22Rv1 (cell line): ENCODE data around the gene CAMK1D.

Experiments used
- H3K27ac ChIP-seq: fragments of 450-650 bp; 2 replicates; pipeline ENCODE4 v1.5.1; 2017
- ZFX ChIP-seq: fragments of 450-650 bp; IDR thresholded peaks from 2 replicates; pipeline ENCODE4 v1.6.1; 2017; ENCODE audit warnings: antibody characterized with exemption, borderline replicate concordance
- TF ChIP-seq, protein P1 (sequence below): fragments of 450-650 bp; IDR thresholded peaks from 2 replicates; pipeline ENCODE4 v1.5.1; 2017; ENCODE audit warnings: mild to moderate bottlenecking

CAMK1D gene

DNA sequence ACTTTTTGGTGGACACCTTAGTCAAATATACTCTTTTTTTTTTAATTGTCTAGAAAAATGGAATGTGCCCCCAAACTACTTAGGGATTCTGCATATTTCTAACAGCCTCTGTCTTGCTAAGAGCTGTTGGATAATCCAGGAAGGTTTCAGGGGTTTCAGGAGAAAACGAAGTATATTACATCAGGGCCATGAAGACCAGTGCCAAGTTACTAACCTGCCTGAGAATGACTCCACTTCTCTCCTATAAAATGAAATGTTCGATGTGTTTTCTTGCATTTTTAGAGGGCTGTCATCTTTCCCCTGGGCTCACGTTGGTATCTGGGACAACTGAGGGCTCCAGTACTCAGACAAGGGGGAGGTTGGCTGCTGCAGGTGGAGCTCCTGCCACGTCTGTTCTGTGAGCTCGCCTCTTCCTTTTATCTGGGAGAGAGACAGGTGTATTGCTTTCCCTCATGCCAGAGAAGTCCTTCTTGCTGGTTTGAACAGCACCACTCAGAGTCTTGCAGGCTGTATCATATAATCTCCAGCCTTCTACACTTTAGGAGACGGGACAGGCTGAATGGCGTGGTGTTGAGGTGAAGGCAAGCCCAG, 71.3 kb downstream of the CAMK1D start:
- TF ChIP-seq ZFX, result no peak
- TF ChIP-seq, protein P1, sequence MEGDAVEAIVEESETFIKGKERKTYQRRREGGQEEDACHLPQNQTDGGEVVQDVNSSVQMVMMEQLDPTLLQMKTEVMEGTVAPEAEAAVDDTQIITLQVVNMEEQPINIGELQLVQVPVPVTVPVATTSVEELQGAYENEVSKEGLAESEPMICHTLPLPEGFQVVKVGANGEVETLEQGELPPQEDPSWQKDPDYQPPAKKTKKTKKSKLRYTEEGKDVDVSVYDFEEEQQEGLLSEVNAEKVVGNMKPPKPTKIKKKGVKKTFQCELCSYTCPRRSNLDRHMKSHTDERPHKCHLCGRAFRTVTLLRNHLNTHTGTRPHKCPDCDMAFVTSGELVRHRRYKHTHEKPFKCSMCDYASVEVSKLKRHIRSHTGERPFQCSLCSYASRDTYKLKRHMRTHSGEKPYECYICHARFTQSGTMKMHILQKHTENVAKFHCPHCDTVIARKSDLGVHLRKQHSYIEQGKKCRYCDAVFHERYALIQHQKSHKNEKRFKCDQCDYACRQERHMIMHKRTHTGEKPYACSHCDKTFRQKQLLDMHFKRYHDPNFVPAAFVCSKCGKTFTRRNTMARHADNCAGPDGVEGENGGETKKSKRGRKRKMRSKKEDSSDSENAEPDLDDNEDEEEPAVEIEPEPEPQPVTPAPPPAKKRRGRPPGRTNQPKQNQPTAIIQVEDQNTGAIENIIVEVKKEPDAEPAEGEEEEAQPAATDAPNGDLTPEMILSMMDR, result no peak
- H3K27ac ChIP-seq, result no peak overlapping the region

DNA sequence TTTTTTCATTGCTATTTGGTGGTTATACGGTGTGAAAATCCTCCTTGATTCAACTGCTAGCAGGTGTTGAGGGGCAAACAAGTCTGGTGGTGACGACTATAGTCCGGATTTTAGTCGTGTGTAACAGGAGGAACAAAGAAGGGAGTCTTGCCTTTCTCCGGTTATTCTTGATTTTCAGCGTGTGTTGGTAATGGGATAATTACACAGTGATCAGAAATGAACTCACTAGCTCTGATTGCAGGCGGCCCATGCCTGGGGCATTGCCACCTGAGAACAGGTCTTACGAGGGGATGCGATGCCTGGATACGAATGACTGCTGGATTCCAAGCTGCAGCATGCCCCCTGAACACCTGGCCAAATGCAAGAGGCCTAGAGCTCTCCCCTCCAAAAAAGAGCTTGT, 72.8 kb downstream of the CAMK1D start:
- no peak for TF ChIP-seq ZFX
- TF ChIP-seq, protein P1, result no peak
- H3K27ac ChIP-seq, result no peak overlapping the region

DNA sequence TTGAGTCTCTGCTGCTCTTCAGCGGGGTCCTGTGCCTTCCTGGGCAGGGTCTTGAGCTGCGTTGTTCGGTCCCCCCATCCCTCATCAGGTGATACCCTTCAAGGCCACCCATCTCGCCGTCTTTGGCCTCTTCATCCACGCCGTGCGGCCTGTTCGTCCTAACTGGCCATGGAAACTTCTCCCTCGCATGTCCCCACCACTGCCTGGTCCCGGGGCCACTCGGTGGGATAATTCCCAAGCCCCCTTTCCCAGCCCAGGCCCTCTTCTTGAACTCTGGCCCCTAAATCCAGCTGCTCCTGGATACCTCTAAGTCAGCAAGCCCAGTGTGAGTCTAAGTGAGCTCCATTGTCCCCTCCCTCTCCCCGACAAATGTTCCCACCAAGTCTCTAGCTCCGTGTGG, 74.5 kb downstream of the CAMK1D start:
- no peak overlapping the region for H3K27ac ChIP-seq
- no peak for TF ChIP-seq ZFX
- TF ChIP-seq, protein P1, result no peak

DNA sequence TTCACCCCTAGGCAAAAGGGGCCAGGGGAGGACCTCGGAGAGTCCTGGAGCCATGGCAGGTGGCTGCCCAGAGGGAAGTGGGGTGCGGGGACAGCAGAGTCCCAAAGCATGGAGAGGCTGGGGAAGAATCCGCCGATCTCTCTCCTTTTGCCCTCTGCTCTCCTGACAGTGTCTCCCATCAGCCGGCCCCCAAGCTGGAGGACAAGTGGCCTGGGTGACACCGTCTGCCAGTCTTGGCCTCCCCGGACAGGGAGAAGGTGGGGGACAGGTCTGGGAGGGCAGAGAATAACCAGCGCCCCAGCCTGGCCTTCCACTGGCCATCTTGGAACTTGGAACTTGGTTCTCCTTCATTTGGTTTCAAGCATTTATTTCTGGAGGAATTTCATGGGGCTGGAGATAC, 77.9 kb downstream of the CAMK1D start:
- no peak for TF ChIP-seq ZFX
- TF ChIP-seq, protein P1, result no peak
- H3K27ac ChIP-seq, result no peak overlapping the region

DNA sequence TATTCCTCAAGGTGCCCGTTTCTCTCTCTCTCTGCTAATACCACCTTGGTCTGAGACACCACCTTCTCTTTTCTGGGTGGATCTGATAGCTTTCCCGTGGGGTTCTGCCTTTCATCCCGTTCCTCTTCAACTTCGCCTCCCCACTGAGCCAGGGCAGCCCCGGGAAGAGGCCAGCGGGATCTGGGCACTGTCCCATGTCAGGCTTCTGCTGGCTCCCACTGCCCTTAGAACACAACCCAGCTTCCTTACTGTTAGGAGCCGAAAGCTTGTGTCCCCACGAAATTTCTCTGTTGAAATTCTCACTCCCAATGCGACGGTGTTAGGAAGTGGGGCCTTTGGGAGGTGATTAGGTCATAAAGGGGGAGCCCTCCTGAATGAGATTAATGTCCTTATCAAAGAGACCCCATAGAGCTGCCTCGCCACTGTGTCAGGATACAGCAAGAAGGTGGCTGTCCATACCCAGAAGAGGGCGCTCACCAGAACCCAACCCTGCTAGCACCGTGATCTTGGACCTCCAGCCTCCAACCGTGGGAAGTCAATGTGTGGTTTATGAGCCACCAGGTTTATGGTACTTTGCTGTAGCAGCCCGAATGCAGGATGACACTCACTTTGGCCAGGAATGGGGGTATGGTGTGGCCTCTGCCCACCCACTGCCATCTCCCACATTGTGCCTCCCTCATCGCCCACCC, 79.2 kb downstream of the CAMK1D start:
- no peak overlapping the region for H3K27ac ChIP-seq
- no peak for TF ChIP-seq ZFX
- TF ChIP-seq, protein P1, result 0 out of 2 replicates have a peak, but pooled peaks have one; percentile 8

DNA sequence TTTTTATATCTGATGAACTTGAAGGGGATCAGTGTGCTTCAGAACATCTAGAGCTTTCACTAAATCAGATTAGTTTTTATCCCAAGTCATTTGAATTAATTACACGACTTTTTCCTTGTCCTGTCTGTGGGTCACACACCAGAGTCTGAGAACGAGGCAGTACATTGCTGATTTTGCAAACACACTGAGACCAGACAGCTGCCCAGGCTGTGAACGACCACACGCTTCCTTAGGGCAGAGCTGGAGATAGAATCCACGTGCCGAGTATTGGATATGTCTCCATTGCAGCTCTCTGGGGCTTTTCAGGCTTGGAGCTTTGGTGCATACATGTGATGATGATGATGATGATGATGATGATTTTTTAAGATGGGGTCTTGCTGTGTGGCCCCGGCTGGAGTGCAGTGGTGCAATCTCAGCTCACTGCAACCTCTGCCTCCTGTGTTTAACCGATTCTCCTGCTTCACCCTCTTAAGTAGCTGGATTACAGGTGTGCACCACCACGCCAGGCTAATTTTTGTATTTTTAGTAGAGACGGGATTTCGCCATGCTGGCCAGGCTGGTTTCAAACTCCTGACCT, 81.1 kb downstream of the CAMK1D start:
- H3K27ac ChIP-seq, result no peak overlapping the region
- no peak for TF ChIP-seq ZFX
- TF ChIP-seq, protein P1, result no peak
